Mesendoderm (in vitro differentiated cells): ENCODE results near the gene FAM171A1.
A peak's percentile ranks its signal among the peaks of the same experiment; 100 is the strongest.

Source experiments
- DNase-seq: peaks from one replicate; pipeline ENCODE4 v3.0.0; 2013
- H2AK5ac ChIP-seq: 2 replicates; pipeline ENCODE4 v1.6.1; 2013; ENCODE audit warnings: low read length, inconsistent platforms
- H2BK120ac ChIP-seq: 2 replicates; pipeline ENCODE4 v1.6.1; 2013; ENCODE audit warnings: low read depth, mild to moderate bottlenecking, low read length, moderate library complexity, mixed read lengths
- H2BK15ac ChIP-seq: replicated peaks from 2 replicates; pipeline ENCODE4 v1.6.1; 2013; ENCODE audit warnings: low read depth, mild to moderate bottlenecking, moderate library complexity
- H2BK5ac ChIP-seq: 2 replicates; pipeline ENCODE4 v1.6.1; 2013; ENCODE audit warnings: low read length, inconsistent platforms
- H3K18ac ChIP-seq: 2 replicates; pipeline ENCODE4 v1.6.1; 2013; ENCODE audit warnings: mild to moderate bottlenecking, low read length, mixed read lengths
- H3K23ac ChIP-seq: one replicate; pipeline ENCODE4 v1.6.1; 2013; ENCODE audit warnings: low read length
- H3K27ac ChIP-seq: 2 replicates; pipeline ENCODE4 v1.5.1; 2013; ENCODE audit warnings: low read depth, mild to moderate bottlenecking, inconsistent platforms, low read length, moderate library complexity
- H3K27me3 ChIP-seq: 2 replicates; pipeline ENCODE4 v1.6.1; 2013; ENCODE audit warnings: low read length, control low read depth, mild to moderate bottlenecking, inconsistent platforms; ENCODE audit not compliant: insufficient read depth, poor library complexity
- H3K36me3 ChIP-seq: 2 replicates; pipeline ENCODE4 v1.6.1; 2013; ENCODE audit warnings: low read length, inconsistent platforms; ENCODE audit not compliant: control insufficient read depth, insufficient read depth
- H3K4ac ChIP-seq: one replicate; pipeline ENCODE4 v1.6.1; 2013; ENCODE audit warnings: low read depth, mild to moderate bottlenecking, low read length, moderate library complexity
- H3K4me1 ChIP-seq: 2 replicates; pipeline ENCODE4 v1.6.1; 2013; ENCODE audit warnings: low read depth, low read length, inconsistent platforms; ENCODE audit not compliant: control insufficient read depth
- H3K4me2 ChIP-seq: 2 replicates; pipeline ENCODE4 v1.6.1; 2013; ENCODE audit warnings: low read length
- H3K4me3 ChIP-seq: 2 replicates; pipeline ENCODE4 v1.5.1; 2013; ENCODE audit warnings: mild to moderate bottlenecking, low read length
- H3K56ac ChIP-seq: one replicate; pipeline ENCODE4 v1.6.1; 2013; ENCODE audit warnings: low read length
- H3K79me1 ChIP-seq: 2 replicates; pipeline ENCODE4 v1.6.1; 2013; ENCODE audit warnings: low read length, inconsistent platforms
- H3K79me2 ChIP-seq: 2 replicates; pipeline ENCODE4 v1.6.1; 2013; ENCODE audit warnings: mild to moderate bottlenecking, low read length; ENCODE audit not compliant: control insufficient read depth, insufficient read depth
- H3K9ac ChIP-seq: 2 replicates; pipeline ENCODE4 v1.6.1; 2013; ENCODE audit warnings: low read length, inconsistent platforms
- H4K5ac ChIP-seq: one replicate; pipeline ENCODE4 v1.6.1; 2013; ENCODE audit warnings: low read length
- H4K8ac ChIP-seq: one replicate; pipeline ENCODE4 v1.6.1; 2013; ENCODE audit warnings: low read depth, mild to moderate bottlenecking, control low read depth, low read length, moderate library complexity
- WGBS: extraction: QIAGEN DNeasy Blood & Tissue Kit; methylation state at CpG from one replicate; pipeline ENCODE4 v1.1.7; 2013; ENCODE audit warnings: low lambda C conversion rate, missing lambda C conversion rate; ENCODE audit not compliant: insufficient coverage; ENCODE audit errors: extremely low coverage; 5-methylcytosine and 5-hydroxymethylcytosine counted together

FAM171A1 gene

GRCh38 chr10:15365692-15366091 is 5.4 kb downstream of the FAM171A1 start:
- no peak overlapping the region for H3K4me3 ChIP-seq
- H3K56ac ChIP-seq = no peak overlapping the region
- H2BK15ac ChIP-seq = no peak overlapping the region
- H2BK120ac ChIP-seq = no peak overlapping the region
- H3K23ac ChIP-seq = no peak overlapping the region
- H3K27me3 ChIP-seq = no peaks in the 10 kb centered on the region
- H3K18ac ChIP-seq = no peak overlapping the region
- H3K4me1 ChIP-seq = peaks cover 17% of the 10 kb centered on the region
- no peak overlapping the region for H3K4ac ChIP-seq
- no peak overlapping the region for H3K4me2 ChIP-seq
- H3K27ac ChIP-seq = no peak overlapping the region
- DNase-seq = no peak
- H3K79me1 ChIP-seq = peaks cover 30% of the 10 kb centered on the region
- WGBS = no CpG with 5 or more reads among the region's 1 CpG
- H4K5ac ChIP-seq = no peak overlapping the region
- H2AK5ac ChIP-seq = no peak overlapping the region
- no peak overlapping the region for H2BK5ac ChIP-seq
- no peaks in the 10 kb centered on the region for H3K36me3 ChIP-seq
- no peak overlapping the region for H3K9ac ChIP-seq
- peaks cover 59% of the 10 kb centered on the region for H3K79me2 ChIP-seq
- no peak overlapping the region for H4K8ac ChIP-seq

DNA sequence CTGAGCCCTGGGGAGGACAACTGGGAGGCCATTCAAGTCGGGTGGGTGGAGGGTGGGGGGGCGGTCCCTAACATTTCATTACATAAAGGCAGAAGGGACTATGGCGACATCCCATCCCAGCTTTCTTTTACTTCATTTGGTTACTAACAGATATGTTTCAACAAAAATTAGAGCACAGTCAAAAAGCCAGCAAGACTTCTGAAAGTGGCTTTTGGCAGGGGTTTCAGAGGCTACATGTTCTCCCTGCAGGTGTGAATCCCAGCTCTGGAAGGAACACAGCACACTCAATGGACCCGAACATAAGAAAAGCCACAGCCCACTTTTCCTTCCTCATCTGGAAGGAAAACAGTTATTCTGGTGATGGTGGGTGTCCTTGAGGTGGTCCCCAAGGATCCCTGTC is 7.1 kb downstream of the FAM171A1 start:
- no CpG with 5 or more reads among the region's 4 CpGs for WGBS
- Histone ChIP-seq H4K5ac (no peak overlapping the region), H3K27me3 (no peaks in the 10 kb centered on the region), H4K8ac (no peak overlapping the region), H3K4ac (peak overlapping the region; percentile 81), H3K23ac (no peak overlapping the region), H3K4me2 (no peak overlapping the region), H2BK5ac (no peak overlapping the region), H3K9ac (no peak overlapping the region), H2BK15ac (no peak overlapping the region), H3K79me2 (peaks cover 64% of the 10 kb centered on the region), H3K4me1 (peaks cover 17% of the 10 kb centered on the region), H3K36me3 (no peaks in the 10 kb centered on the region), H3K56ac (no peak overlapping the region), H3K18ac (no peak overlapping the region), H3K27ac (no peak overlapping the region), H3K4me3 (no peak overlapping the region), H3K79me1 (peaks cover 41% of the 10 kb centered on the region), H2AK5ac (no peak overlapping the region), H2BK120ac (no peak overlapping the region)
- DNase-seq = no peak

DNA sequence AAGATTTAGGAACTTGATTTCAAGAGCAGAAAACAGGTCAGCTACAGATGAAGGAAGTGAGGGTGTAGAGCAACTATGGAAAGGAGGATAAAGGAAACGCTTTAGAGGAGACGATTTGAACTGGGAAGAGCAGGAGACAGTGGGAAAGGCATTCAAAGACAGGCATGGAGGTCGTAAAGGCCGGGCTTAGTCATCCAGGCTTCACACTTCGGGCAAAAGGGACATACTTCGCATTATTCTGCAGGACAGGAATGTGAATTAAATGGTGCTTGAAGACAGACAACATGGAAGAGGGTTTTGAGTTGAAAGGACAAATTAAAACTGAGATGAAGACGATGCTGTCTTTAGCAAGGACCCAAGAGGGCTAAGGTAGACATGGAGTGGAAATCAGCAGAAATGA is 8.1 kb downstream of the FAM171A1 start:
- Histone ChIP-seq H3K56ac (no peak overlapping the region), H2BK15ac (no peak overlapping the region), H3K23ac (no peak overlapping the region), H4K5ac (no peak overlapping the region), H3K4me1 (peaks cover 13% of the 10 kb centered on the region), H3K79me2 (peaks cover 62% of the 10 kb centered on the region), H3K4ac (no peak overlapping the region), H3K4me3 (no peak overlapping the region), H3K27ac (no peak overlapping the region), H3K18ac (no peak overlapping the region), H2BK120ac (no peak overlapping the region), H3K9ac (no peak overlapping the region), H2BK5ac (no peak overlapping the region), H3K27me3 (no peaks in the 10 kb centered on the region), H3K79me1 (peaks cover 41% of the 10 kb centered on the region), H2AK5ac (no peak overlapping the region), H3K36me3 (no peaks in the 10 kb centered on the region), H3K4me2 (no peak overlapping the region), H4K8ac (no peak overlapping the region)
- no CpG with 5 or more reads among the region's 7 CpGs for WGBS
- peak; percentile 93 for DNase-seq

DNA sequence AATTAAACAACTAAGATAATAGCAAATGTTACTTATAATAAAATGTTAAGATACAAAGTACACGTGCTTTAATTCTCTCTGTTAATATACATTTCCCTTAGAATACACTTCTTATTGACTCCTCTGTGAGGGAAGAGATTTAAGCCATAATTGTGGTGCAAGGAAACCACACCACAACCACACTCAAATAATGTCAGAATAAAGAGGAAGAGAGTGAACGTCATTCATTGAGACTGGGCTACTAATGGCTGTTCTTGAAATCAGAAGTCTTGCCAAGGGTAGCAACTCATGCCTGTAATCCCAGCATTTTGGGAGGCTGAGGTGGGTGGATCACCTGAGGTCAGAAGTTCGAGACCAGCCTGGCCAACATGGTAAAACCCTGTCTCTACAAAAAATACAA is 10.0 kb downstream of the FAM171A1 start:
- WGBS = no CpG with 5 or more reads among the region's 3 CpGs
- H3K4me2 ChIP-seq = no peak overlapping the region
- no peak overlapping the region for H3K4ac ChIP-seq
- H2BK5ac ChIP-seq = no peak overlapping the region
- H3K79me1 ChIP-seq = peaks cover 38% of the 10 kb centered on the region
- no peak overlapping the region for H2BK15ac ChIP-seq
- H3K18ac ChIP-seq = no peak overlapping the region
- no peak overlapping the region for H4K5ac ChIP-seq
- no peak overlapping the region for H3K23ac ChIP-seq
- no peak overlapping the region for H3K56ac ChIP-seq
- H3K27me3 ChIP-seq = no peaks in the 10 kb centered on the region
- no peak overlapping the region for H3K4me3 ChIP-seq
- no peak overlapping the region for H2AK5ac ChIP-seq
- peaks cover 56% of the 10 kb centered on the region for H3K79me2 ChIP-seq
- no peak overlapping the region for H3K9ac ChIP-seq
- no peak overlapping the region for H2BK120ac ChIP-seq
- no peak overlapping the region for H4K8ac ChIP-seq
- no peak overlapping the region for H3K27ac ChIP-seq
- H3K4me1 ChIP-seq = peaks cover 9% of the 10 kb centered on the region
- H3K36me3 ChIP-seq = no peaks in the 10 kb centered on the region
- DNase-seq = no peak

- H3K4me2 ChIP-seq = no peak overlapping the region
- no peak overlapping the region for H3K27ac ChIP-seq
- no peak overlapping the region for H3K4ac ChIP-seq
- no peak overlapping the region for H3K9ac ChIP-seq
- H3K36me3 ChIP-seq = no peaks in the 10 kb centered on the region
- no peak overlapping the region for H3K23ac ChIP-seq
- no peak overlapping the region for H3K18ac ChIP-seq
- peaks cover 38% of the 10 kb centered on the region for H3K79me1 ChIP-seq
- H2AK5ac ChIP-seq = no peak overlapping the region
- H2BK120ac ChIP-seq = no peak overlapping the region
- H4K8ac ChIP-seq = no peak overlapping the region
- no peak for DNase-seq
- H3K56ac ChIP-seq = no peak overlapping the region
- H3K4me1 ChIP-seq = peaks cover 9% of the 10 kb centered on the region
- no peak overlapping the region for H4K5ac ChIP-seq
- peaks cover 56% of the 10 kb centered on the region for H3K79me2 ChIP-seq
- no peaks in the 10 kb centered on the region for H3K27me3 ChIP-seq
- whole genome bisulfite sequencing = no CpG with 5 or more reads among the region's 4 CpGs
- H2BK15ac ChIP-seq = no peak overlapping the region
- H2BK5ac ChIP-seq = no peak overlapping the region
- no peak overlapping the region for H3K4me3 ChIP-seq
Observed at GRCh38 chr10:15360566-15360965, 10.5 kb downstream of the FAM171A1 start.

GRCh38 chr10:15353471-15354017 is 17.5 kb downstream of the FAM171A1 start:
- H4K5ac ChIP-seq = no peak overlapping the region
- H2AK5ac ChIP-seq = no peak overlapping the region
- H3K23ac ChIP-seq = no peak overlapping the region
- no peak overlapping the region for H3K56ac ChIP-seq
- no peak overlapping the region for H4K8ac ChIP-seq
- no peaks in the 10 kb centered on the region for H3K4me1 ChIP-seq
- peaks cover 28% of the 10 kb centered on the region for H3K79me1 ChIP-seq
- DNase-seq = no peak
- no peak overlapping the region for H3K4me2 ChIP-seq
- H3K27me3 ChIP-seq = no peaks in the 10 kb centered on the region
- no peaks in the 10 kb centered on the region for H3K36me3 ChIP-seq
- H3K18ac ChIP-seq = no peak overlapping the region
- H3K4ac ChIP-seq = no peak overlapping the region
- H3K9ac ChIP-seq = no peak overlapping the region
- no peak overlapping the region for H2BK15ac ChIP-seq
- H3K27ac ChIP-seq = no peak overlapping the region
- H3K4me3 ChIP-seq = no peak overlapping the region
- H2BK5ac ChIP-seq = no peak overlapping the region
- peaks cover 45% of the 10 kb centered on the region for H3K79me2 ChIP-seq
- H2BK120ac ChIP-seq = no peak overlapping the region
- no CpG with 5 or more reads among the region's 8 CpGs for WGBS
